ENCODE data around the gene PIAS1.

- TF ChIP-seq CTCF (conservative IDR thresholded peaks at IDR 0.05 in 1 of 2, IDR thresholded peaks at IDR 0.05 in 1 of 2; ENCODE audit: extremely low read depth in 1 of 2, insufficient read depth in 1 of 2, low read depth in 1 of 2, low read length in 2 of 2), result no peak
- no peak for TF ChIP-seq EZH2 (IDR thresholded peaks at IDR 0.05; ENCODE audit: borderline replicate concordance, low read length)
These were observed 25.8 kb upstream of the PIAS1 start for GRCh38 chr15:68028137-68028887.
